ENCODE measurements around the gene GSX1.

GSX1 gene

DNA sequence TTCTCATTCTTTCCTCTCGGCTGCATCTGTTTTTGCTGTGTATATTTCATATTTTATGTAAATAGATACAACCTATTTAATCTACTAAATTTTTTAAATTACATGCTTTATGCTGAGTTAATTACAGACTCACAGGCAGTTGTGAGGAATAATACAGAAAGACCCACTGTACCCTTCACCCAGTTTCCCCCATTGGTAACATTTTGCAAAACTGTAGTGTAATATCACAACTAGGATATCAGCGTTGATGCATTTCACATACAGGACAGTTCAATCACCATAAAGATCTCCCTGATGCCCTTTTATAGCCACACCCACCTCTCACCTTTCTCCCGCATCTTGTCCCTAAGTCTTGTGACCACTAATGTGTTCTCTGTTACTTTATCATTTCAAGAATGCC lies 43.5 kb downstream of the GSX1 start:
- DNase-seq, result no peak

DNA sequence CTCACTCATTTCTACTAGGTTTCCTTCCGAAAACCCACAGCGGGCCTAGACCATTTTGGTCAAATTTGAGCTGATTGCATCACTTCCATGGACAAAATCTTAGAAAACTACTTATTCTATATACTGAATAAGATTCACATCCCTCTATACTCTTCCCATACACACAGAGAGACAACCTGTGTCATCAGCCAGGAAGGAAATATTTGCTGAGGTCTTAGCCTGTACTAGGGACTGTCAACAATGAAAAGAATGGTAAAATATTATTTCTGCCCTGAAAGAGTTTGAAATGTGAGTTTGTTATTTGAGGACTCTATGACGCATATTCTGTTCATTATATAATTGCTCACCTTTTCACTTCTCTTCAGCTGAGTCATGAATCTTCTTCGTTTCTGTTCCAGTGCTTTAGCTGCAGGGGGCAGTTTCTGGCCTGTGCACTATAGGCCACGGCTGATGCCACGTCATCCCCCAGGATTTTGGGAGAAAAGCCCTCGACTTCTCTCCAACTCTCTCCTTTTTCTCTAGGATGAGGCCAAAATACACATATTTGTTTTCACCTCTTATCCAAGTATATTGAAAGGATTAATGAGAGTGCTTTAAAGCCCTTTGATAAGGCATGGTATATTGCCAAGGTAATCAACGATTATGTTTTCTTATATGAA lies 47.7 kb downstream of the GSX1 start:
- DNase-seq, result no peak

DNA sequence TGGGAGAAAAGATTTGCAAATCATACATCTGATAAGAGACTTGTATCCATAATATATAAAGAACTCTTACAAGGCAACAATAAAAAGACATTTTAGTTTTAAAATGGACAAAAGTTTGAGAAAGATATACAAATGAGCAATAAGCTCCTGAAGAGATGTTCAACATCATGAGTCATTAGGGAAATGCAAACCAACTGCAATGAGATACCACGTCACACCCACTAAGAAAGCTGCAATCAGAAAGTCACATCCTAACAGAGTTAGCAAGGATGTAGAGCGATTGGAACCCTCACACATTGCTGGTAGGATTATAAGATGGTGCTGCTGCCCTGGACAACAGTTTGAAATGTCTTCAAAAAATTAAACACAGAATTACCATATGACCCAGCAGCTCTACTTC lies 50.3 kb downstream of the GSX1 start:
- no peak for DNase-seq

Measured in DMS79 (cell line).